ENCODE results near the gene SLC5A11.
"Not testable (repeated sequence)": the region's sequence is repeated elsewhere in the genome, so short reads cannot be mapped to it uniquely, and the experiment has no call there.

Gene SLC5A11

GRCh38 chr16:24852281-24852721 is 6.5 kb downstream of the SLC5A11 start:
- DNase-seq (ENCODE audit: low spot score) = no peak
- no peak for TF ChIP-seq CTCF (IDR thresholded peaks at IDR 0.05; ENCODE audit: extremely low read depth, insufficient read depth, missing control alignments)
- in situ Hi-C loops (cut with MboI; ENCODE audit: low pct_unique_long_range_greater_than_20kb, low sequenced_read_pairs, unreplicated experiment) = no loop called here

DNA sequence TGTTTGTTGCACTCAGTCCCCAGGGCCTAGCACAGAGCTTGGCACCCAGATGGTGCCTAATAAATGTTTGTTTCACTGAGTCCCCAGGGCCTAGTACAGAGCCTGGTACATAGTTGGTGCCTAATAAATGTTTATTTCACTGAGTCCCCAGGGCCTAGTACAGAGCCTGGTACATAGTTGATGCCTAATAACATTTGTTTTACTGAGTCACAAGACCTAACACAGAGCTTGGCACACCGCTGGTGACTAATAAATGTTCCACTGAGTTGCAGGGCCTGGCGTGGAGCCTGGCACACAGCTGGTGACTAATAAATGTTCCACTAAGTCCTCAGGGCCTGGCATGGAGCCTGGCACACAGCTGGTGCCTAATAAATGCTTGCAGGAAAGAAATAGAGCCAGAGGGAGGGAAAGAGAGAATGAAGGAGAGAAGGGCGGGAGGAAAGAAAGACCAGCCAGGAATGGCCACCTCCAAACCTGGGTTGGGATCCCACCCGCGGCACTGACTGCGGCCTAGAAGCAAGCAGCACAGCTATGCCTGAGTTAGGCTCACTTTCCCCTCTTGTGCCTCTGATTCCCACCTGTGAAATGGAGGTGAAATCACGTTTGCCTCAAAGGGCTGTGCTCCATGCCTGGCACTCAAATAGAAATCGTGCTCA is 7.5 kb downstream of the SLC5A11 start:
- in situ Hi-C loops (cut with MboI; ENCODE audit: low pct_unique_long_range_greater_than_20kb, low sequenced_read_pairs, unreplicated experiment) = no loop called here
- DNase-seq (ENCODE audit: low spot score) = no peak
- no peak for TF ChIP-seq CTCF (IDR thresholded peaks at IDR 0.05; ENCODE audit: extremely low read depth, insufficient read depth, missing control alignments)

DNA sequence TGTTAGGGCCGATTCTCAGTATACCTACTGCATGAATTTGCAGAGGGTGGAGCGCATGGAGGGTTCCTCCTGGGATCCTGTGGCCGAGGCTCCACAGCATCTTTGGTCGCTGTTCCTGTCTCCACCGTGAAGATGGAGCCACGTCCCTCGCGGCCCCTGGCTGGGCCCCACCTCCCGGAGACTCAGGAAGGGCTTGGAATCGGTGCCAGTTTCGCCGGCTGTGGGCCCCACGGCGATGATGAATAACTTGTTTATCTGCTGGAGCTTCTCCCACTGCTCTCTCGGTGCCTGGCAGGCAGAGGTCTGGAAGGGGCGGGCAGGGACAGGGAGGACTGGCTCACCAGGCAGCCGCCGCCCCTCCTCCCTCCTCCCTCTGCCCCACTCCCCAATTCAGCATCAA is 8.1 kb downstream of the SLC5A11 start:
- in situ Hi-C loops (cut with MboI; ENCODE audit: low pct_unique_long_range_greater_than_20kb, low sequenced_read_pairs, unreplicated experiment) = no loop called here
- TF ChIP-seq CTCF (IDR thresholded peaks at IDR 0.05; ENCODE audit: extremely low read depth, insufficient read depth, missing control alignments) = no peak
- DNase-seq (ENCODE audit: low spot score) = no peak

DNA sequence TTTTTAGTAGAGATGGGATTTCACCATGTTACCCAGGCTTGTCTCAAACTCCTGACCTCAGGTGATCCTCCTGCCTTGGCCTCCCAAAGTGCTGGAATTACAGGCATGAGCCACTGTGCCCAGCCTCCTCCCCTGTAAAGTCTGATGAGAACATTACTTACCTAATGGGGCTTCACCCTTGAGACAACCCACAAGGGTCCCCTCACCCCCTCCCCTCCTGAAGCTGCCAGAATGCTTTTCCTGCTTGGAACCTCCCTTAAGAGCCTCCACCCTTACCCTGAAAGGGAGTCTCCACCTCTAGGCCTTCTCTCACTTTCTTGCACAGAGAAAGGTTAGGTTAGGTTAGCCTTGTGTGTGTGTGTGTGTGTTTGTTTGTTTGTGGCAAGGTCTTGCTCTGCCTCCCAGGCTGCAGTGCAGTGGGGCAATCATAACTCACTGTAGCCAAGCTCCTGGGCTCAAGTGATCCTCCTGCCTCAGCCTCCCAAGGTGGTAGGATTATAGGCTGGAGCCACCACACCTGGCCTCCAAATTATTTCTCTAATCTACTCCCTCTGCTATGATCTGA is 8.9 kb downstream of the SLC5A11 start:
- in situ Hi-C loops (cut with MboI; ENCODE audit: low pct_unique_long_range_greater_than_20kb, low sequenced_read_pairs, unreplicated experiment) = no loop called here
- TF ChIP-seq CTCF (IDR thresholded peaks at IDR 0.05; ENCODE audit: extremely low read depth, insufficient read depth, missing control alignments) = no peak
- no peak for DNase-seq (ENCODE audit: low spot score)

- no peak for DNase-seq (ENCODE audit: low spot score)
- in situ Hi-C loops (cut with MboI; ENCODE audit: low pct_unique_long_range_greater_than_20kb, low sequenced_read_pairs, unreplicated experiment) = no loop called here
- TF ChIP-seq CTCF (IDR thresholded peaks at IDR 0.05; ENCODE audit: extremely low read depth, insufficient read depth, missing control alignments) = no peak
These were observed 9.9 kb downstream of the SLC5A11 start for GRCh38 chr16:24855678-24856077.

DNA sequence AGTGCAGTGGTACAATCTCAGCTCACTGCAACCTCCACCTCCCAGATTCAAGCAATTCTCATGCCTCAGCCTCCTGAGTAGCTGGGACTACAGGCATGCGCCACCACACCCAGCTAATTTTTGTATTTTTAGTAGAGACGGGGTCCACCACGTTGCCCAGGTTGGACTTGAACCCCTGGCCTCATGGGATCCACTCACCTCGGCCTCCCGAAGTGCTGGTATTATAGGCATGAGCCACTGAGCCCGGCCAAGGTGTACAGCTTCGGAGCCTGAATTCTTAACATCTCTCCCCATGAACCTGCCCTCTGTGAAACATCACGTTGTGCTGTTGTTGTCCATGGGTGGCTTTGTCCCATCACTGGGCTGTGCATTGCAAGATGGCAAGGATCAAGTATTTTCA is 11.1 kb downstream of the SLC5A11 start:
- DNase-seq (ENCODE audit: low spot score); in situ Hi-C loops (cut with MboI; ENCODE audit: low pct_unique_long_range_greater_than_20kb, low sequenced_read_pairs, unreplicated experiment): not testable (repeated sequence)

GRCh38 chr16:24858219-24859041 is 12.7 kb downstream of the SLC5A11 start:
- in situ Hi-C loops (cut with MboI; ENCODE audit: low pct_unique_long_range_greater_than_20kb, low sequenced_read_pairs, unreplicated experiment) = no loop called here
- TF ChIP-seq CTCF (IDR thresholded peaks at IDR 0.05; ENCODE audit: extremely low read depth, insufficient read depth, missing control alignments) = no peak
- DNase-seq (ENCODE audit: low spot score) = peak; percentile 68

Measured in GM13977 (cell line).